HepG2 (cell line): Measurements from ENCODE around the gene GNG13. TPM values are rescaled to one million over a fixed set of nuclear protein-coding genes. Genes with fewer than 3 reads are reported as not detected.

ENCODE experiments used
- ATAC-seq: fragments of 200-7000 bp; cut with Tn5 transposase; 3 replicates; pipeline ENCODE4 v1.9.1; 2020; ENCODE audit warnings: mild to moderate bottlenecking, moderate library complexity
- BruUV-seq: library from RNA; stranded (reverse); fragments of 400-500 nt; replicated peaks from 2 replicates; lab custom pipeline; 2021; lab: Mats Ljungman, UMichigan
- CTCF ChIA-PET: fragments of 300-600 bp; formaldehyde crosslinking; extraction: SDS; loops from one replicate; lab custom pipeline; 2021; ENCODE audit warnings: low total read pairs, inconsistent platforms, low intra/inter-chr PET ratio; lab: Yijun Ruan, JAX
- POLR2A ChIA-PET: fragments of 350-600 bp; sonication (Branson Sonifier 250); formaldehyde crosslinking; loops from one replicate; lab custom pipeline; 2020; ENCODE audit warnings: antibody characterized with exemption, inconsistent platforms; lab: Yijun Ruan, JAX
- DNase-seq: peaks from one replicate; pipeline ENCODE4 v3.0.0-alpha.2; 2015; ENCODE audit warnings: low spot score
- FAIRE-seq: peaks from 3 replicates; lab custom pipeline; 2011; peaks lifted over from hg19 to GRCh38; lab: Jason Lieb, UNC
- H2AFZ ChIP-seq: one replicate; pipeline ENCODE4 v1.6.1; 2011; ENCODE audit warnings: low read length, inconsistent platforms
- H3K27ac ChIP-seq: fragments of 300-600 bp; 3 replicates; pipeline ENCODE4 v1.8.0; 2011; ENCODE audit warnings: mixed run types, mild to moderate bottlenecking, mixed read lengths, low read length, inconsistent platforms; ENCODE audit not compliant: insufficient read depth; ENCODE audit errors: extremely low read length
- H3K27me3 ChIP-seq, 2 experiments: fragments of 200-600 bp in 1 of 2; 2 replicates in 1 of 2; 3 replicates in 1 of 2; pipeline versions ENCODE4 v1.6.0 to v1.8.0; 2011; ENCODE audit warnings: low read length in 2 of 2, mild to moderate bottlenecking in 2 of 2, moderate library complexity in 2 of 2, inconsistent platforms in 1 of 2; ENCODE audit not compliant: insufficient read depth in 2 of 2, control insufficient read depth in 1 of 2
- H3K36me3 ChIP-seq, 2 experiments: fragments of 200-600 bp in 1 of 2; replicated peaks in 1 of 2; 2 replicates in 1 of 2; 3 replicates in 1 of 2; pipeline versions ENCODE4 v1.5.1 to v1.8.0; 2011; ENCODE audit warnings: low read length in 2 of 2, inconsistent platforms in 1 of 2; ENCODE audit not compliant: insufficient read depth in 2 of 2, control insufficient read depth in 1 of 2
- H3K4me1 ChIP-seq: 2 replicates; pipeline ENCODE4 v1.5.1; 2012; ENCODE audit warnings: low read length, inconsistent platforms; ENCODE audit not compliant: insufficient read depth
- H3K4me2 ChIP-seq: 2 replicates; pipeline ENCODE4 v1.6.0; 2011; ENCODE audit warnings: low read depth, low read length, inconsistent platforms
- H3K4me3 ChIP-seq, 3 experiments: fragments of 200-600 bp in 1 of 3; sonication (generic), shearing (Covaris generic) in 1 of 3; replicated peaks in 1 of 3; 2 replicates each; pipeline ENCODE4 v1.5.1; 2011 to 2016; ENCODE audit warnings: low read length in 3 of 3, inconsistent platforms in 2 of 3, low read depth in 2 of 3, mild to moderate bottlenecking in 2 of 3, control low read depth in 1 of 3, mixed read lengths in 1 of 3; ENCODE audit not compliant: insufficient read depth in 1 of 3
- H3K79me2 ChIP-seq: one replicate; pipeline ENCODE4 v1.6.1; 2011; ENCODE audit warnings: low read length, inconsistent platforms; ENCODE audit not compliant: insufficient read depth
- H3K9ac ChIP-seq: 2 replicates; pipeline ENCODE4 v1.6.0; 2011; ENCODE audit warnings: mild to moderate bottlenecking, low read depth, low read length, inconsistent platforms; ENCODE audit not compliant: insufficient read depth
- H3K9me3 ChIP-seq: 2 replicates; pipeline ENCODE4 v1.5.1; 2012; ENCODE audit warnings: mild to moderate bottlenecking, low read length
- H4K20me1 ChIP-seq: 2 replicates; pipeline ENCODE4 v1.6.0; 2011; ENCODE audit warnings: inconsistent platforms, mild to moderate bottlenecking, low read length, moderate library complexity; ENCODE audit not compliant: insufficient read depth
- HNRNPK ChIP-seq: fragments of 200-400 bp; formaldehyde crosslinking; IDR thresholded peaks from 2 replicates; pipeline ENCODE4 v1.6.1; 2018; ENCODE audit warnings: low read length, low read depth, moderate library complexity, mild to moderate bottlenecking; ENCODE audit not compliant: poor library complexity, severe bottlenecking
- HOXD1 ChIP-seq: sonication (generic); formaldehyde crosslinking; IDR thresholded peaks from 2 replicates; pipeline ENCODE4 v1.5.0; 2020; ENCODE audit warnings: missing genetic modification reagents
- ZFX ChIP-seq: sonication (generic); formaldehyde crosslinking; IDR thresholded peaks from 2 replicates; pipeline ENCODE4 v1.4.0; 2020; ENCODE audit warnings: mild to moderate bottlenecking, low read depth, missing genetic modification reagents, moderate library complexity
- ZNF382 ChIP-seq: sonication (generic); formaldehyde crosslinking; IDR thresholded peaks from 2 replicates; pipeline ENCODE4 v1.5.0; 2020; ENCODE audit warnings: missing genetic modification reagents, mild to moderate bottlenecking, borderline replicate concordance
- ZSCAN21 ChIP-seq: sonication (generic); formaldehyde crosslinking; IDR thresholded peaks from 2 replicates; pipeline ENCODE4 v1.8.0; 2022; ENCODE audit warnings: mild to moderate bottlenecking, missing genetic modification reagents, moderate library complexity, borderline replicate concordance
- WGBS: methylation state at CpG from one replicate; pipeline ENCODE4 v1.1.6; 2017; ENCODE audit warnings: low lambda C conversion rate; 5-methylcytosine and 5-hydroxymethylcytosine counted together
- in situ Hi-C: cut with HindIII; loops from 2 replicates; pipeline ENCODE4 v1.10.0; 2017; ENCODE audit warnings: low pct_unique_long_range_greater_than_20kb; ENCODE audit not compliant: extremely low pct_ligation_motif_present
- intact Hi-C: fragments of 100-400 bp; cut with micrococcal nuclease; formaldehyde crosslinking; loops from one replicate; pipeline ENCODE4 v1.10.0; 2022; ENCODE audit not compliant: unreplicated experiment
- polyA plus RNA-seq, 8 experiments: library from polyadenylated mRNA; depleted of rRNA in 3 of 8; stranded (reverse) in 7 of 8; unstranded in 1 of 8; fragments of >200 nt; fragmentation: Illumina TruSeq in 4 of 8; extraction: Trizol in 4 of 8; gene quantifications; 2 replicates each; pipeline versions ENCODE4 v1.2.1 to v1.2.3, GENCODE V29; 2011 to 2016; ENCODE audit warnings: low read depth in 4 of 8, missing spikeins in 1 of 8, mixed read lengths in 1 of 8; ENCODE audit not compliant: insufficient read depth in 1 of 8
- total RNA-seq, 5 experiments: library from RNA; depleted of rRNA; stranded (reverse); fragments of >200 nt; fragmentation: Illumina TruSeq; extraction: Trizol; gene quantifications; 2 replicates each; pipeline ENCODE4 v1.2.3, GENCODE V29; 2016; ENCODE audit warnings: low read depth in 1 of 5
- TF ChIP-seq, protein P1 (sequence below): fragments of 450-650 bp; IDR thresholded peaks from 2 replicates; pipeline ENCODE4 v1.6.1; 2016
- TF ChIP-seq, protein P2 (sequence below): IDR thresholded peaks from 2 replicates; pipeline ENCODE4 v1.6.1; 2016; ENCODE audit warnings: missing biosample characterization, missing genetic modification reagents, low read depth
- TF ChIP-seq, protein P3 (sequence below): sonication (generic); formaldehyde crosslinking; IDR thresholded peaks from 2 replicates; pipeline ENCODE4 v1.4.0; 2020; ENCODE audit warnings: mild to moderate bottlenecking, missing genetic modification reagents
- TF ChIP-seq, protein P4 (sequence below): sonication (generic); formaldehyde crosslinking; IDR thresholded peaks from 2 replicates; pipeline ENCODE4 v1.5.0; 2020; ENCODE audit warnings: missing genetic modification reagents

Gene GNG13
- total and polyA plus RNA-seq, 2 of the 13 experiments (the other 11 are each of a cell fraction or from before 2014, with no cell fraction given), result not detected

DNA sequence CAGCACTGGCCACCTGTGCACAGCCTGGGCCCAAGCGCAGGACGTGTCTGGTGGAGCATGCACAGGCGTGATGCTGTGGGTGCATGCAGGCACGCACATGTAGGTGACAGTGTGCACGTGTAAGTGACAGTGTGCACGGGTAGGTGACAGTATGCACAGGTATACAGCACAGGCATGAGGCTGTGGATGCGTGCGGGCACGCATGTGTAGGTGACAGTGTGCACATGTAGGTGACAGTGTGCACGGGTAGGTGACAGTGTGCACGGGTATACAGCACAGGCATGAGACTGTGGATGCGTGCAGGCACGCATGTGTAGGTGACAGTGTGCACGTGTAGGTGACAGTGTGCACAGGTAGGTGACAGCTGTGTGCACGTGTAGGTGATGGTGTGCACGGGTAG is 20.2 kb downstream of the GNG13 start:
- Histone ChIP-seq H3K9me3 (no peaks in the 10 kb centered on the region), H3K9ac (no peak overlapping the region), H4K20me1 (0 out of 2 replicates have a peak, but pooled peaks cover 2% of the 10 kb centered on the region), H3K4me2 (no peak overlapping the region), H3K79me2 (no peaks in the 10 kb centered on the region), H3K4me3 (no peak overlapping the region), H3K4me1 (no peaks in the 10 kb centered on the region), H3K36me3 (no peaks in the 10 kb centered on the region), H2AFZ (no peak overlapping the region)
- DNase-seq (no peak), FAIRE-seq (no peak)
- CTCF ChIA-PET, result no interaction called here
- POLR2A ChIA-PET, result no interaction called here
- 36% methylated on average over 16 of the region's 16 CpGs for WGBS
- BruUV-seq, result no TSS peak
- in situ Hi-C loops, result no loop called here
- intact Hi-C loops, result no loop called here
- TF ChIP-seq, protein P1, sequence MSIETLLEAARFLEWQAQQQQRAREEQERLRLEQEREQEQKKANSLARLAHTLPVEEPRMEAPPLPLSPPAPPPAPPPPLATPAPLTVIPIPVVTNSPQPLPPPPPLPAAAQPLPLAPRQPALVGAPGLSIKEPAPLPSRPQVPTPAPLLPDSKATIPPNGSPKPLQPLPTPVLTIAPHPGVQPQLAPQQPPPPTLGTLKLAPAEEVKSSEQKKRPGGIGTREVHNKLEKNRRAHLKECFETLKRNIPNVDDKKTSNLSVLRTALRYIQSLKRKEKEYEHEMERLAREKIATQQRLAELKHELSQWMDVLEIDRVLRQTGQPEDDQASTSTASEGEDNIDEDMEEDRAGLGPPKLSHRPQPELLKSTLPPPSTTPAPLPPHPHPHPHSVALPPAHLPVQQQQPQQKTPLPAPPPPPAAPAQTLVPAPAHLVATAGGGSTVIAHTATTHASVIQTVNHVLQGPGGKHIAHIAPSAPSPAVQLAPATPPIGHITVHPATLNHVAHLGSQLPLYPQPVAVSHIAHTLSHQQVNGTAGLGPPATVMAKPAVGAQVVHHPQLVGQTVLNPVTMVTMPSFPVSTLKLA, result peak; percentile 88
- TF ChIP-seq, protein P2, sequence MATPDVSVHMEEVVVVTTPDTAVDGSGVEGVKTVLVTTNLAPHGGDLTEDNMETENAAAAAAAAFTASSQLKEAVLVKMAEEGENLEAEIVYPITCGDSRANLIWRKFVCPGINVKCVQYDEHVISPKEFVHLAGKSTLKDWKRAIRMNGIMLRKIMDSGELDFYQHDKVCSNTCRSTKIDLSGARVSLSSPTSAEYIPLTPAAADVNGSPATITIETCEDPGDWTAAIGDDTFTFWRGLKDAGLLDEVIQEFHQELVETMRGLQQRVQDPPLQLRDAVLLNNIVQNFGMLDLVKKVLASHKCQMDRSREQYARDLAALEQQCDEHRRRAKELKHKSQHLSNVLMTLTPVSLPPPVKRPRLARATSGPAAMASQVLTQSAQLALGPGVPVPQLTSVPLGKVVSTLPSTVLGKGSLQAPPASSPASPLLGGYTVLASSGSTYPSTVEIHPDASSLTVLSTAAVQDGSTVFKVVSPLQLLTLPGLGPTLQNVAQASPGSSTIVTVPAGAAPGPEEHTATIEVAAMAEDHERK (CRISPR knock-in tag), result no peak
- TF ChIP-seq, all 625 proteins: peak for 1
- H3K27me3 ChIP-seq, result peaks cover 13 to 65% of the 10 kb centered on the region in 2 experiments
- H3K27ac ChIP-seq, result no peak overlapping the region
- ATAC-seq, result no peak

DNA sequence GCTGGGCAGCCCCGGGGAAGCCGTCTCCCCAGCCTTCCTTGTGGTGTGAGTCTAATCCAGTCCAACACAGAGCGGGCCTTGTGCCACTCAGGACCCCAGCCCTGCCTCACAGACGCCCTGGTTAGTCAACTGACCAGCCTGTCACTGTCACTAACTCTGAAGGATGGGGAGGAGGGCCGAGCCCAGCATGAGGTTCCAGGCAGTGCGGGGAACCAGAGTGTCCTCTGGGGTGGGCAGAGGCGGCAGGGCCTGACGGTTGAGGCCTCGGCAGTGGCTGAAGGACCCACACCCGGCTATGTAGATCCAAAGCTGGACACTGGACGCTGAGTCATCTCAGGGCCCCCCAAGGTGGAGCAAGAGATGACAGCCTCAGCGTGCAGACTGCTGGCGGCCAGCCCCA is 21.0 kb downstream of the GNG13 start:
- H3K4me3 ChIP-seq, result no peak overlapping the region
- no peak overlapping the region for H3K9ac ChIP-seq
- BruUV-seq, result no TSS peak
- H4K20me1 ChIP-seq, result 0 out of 2 replicates have a peak, but pooled peaks cover 2% of the 10 kb centered on the region
- H3K9me3 ChIP-seq, result no peaks in the 10 kb centered on the region
- in situ Hi-C loops, result no loop called here
- no peak overlapping the region for H2AFZ ChIP-seq
- no peaks in the 10 kb centered on the region for H3K4me1 ChIP-seq
- intact Hi-C loops, result no loop called here
- FAIRE-seq, result no peak
- POLR2A ChIA-PET, result no interaction called here
- H3K27ac ChIP-seq, result no peak overlapping the region
- DNase-seq, result no peak
- no peak overlapping the region for H3K4me2 ChIP-seq
- no CpG with 5 or more reads among the region's 13 CpGs for WGBS
- CTCF ChIA-PET, result no interaction called here
- no peaks in the 10 kb centered on the region for H3K79me2 ChIP-seq
- ATAC-seq, result no peak
- H3K27me3 ChIP-seq, result peaks cover 14 to 68% of the 10 kb centered on the region in 2 experiments
- H3K36me3 ChIP-seq, result no peaks in the 10 kb centered on the region
- no peak for TF ChIP-seq ZFX (CRISPR knock-in tag)
- TF ChIP-seq ZNF382 (CRISPR knock-in tag), result no peak
- TF ChIP-seq, protein P3, sequence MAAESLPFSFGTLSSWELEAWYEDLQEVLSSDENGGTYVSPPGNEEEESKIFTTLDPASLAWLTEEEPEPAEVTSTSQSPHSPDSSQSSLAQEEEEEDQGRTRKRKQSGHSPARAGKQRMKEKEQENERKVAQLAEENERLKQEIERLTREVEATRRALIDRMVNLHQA (CRISPR knock-in tag), result no peak
- TF ChIP-seq, protein P4, sequence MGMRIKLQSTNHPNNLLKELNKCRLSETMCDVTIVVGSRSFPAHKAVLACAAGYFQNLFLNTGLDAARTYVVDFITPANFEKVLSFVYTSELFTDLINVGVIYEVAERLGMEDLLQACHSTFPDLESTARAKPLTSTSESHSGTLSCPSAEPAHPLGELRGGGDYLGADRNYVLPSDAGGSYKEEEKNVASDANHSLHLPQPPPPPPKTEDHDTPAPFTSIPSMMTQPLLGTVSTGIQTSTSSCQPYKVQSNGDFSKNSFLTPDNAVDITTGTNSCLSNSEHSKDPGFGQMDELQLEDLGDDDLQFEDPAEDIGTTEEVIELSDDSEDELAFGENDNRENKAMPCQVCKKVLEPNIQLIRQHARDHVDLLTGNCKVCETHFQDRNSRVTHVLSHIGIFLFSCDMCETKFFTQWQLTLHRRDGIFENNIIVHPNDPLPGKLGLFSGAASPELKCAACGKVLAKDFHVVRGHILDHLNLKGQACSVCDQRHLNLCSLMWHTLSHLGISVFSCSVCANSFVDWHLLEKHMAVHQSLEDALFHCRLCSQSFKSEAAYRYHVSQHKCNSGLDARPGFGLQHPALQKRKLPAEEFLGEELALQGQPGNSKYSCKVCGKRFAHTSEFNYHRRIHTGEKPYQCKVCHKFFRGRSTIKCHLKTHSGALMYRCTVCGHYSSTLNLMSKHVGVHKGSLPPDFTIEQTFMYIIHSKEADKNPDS, result no peak
- TF ChIP-seq HNRNPK, result no peak
- no peak for TF ChIP-seq ZSCAN21 (CRISPR knock-in tag)
- TF ChIP-seq HOXD1 (CRISPR knock-in tag), result no peak
